GM12875 (cell line): ENCODE data around the gene PAGR1.
"Not testable (repeated sequence)": the region's sequence is repeated elsewhere in the genome, so short reads cannot be mapped to it uniquely, and the experiment has no call there.

Experiments used
- H3K4me3 ChIP-seq: one replicate; pipeline ENCODE4 v1.5.1; 2011; ENCODE audit warnings: low read depth, low read length, control low read depth
- TF ChIP-seq, protein P1 (sequence below): IDR thresholded peaks from 2 replicates; pipeline ENCODE4 v1.5.1; 2011; ENCODE audit warnings: low read depth, mild to moderate bottlenecking, control low read depth, inconsistent platforms, low read length, moderate library complexity, borderline replicate concordance; ENCODE audit not compliant: insufficient read depth

The PAGR1 gene

GRCh38 chr16:29862884-29863668 is 47.1 kb downstream of the PAGR1 start, which contains the start of gene CDIPT:
Gene CDIPT (minus strand): TSS chr16:29863226. CDS start chr16:29862857, 369 bp downstream.
- H3K4me3 ChIP-seq = peak within 1 kb of the TSS; percentile 77

DNA sequence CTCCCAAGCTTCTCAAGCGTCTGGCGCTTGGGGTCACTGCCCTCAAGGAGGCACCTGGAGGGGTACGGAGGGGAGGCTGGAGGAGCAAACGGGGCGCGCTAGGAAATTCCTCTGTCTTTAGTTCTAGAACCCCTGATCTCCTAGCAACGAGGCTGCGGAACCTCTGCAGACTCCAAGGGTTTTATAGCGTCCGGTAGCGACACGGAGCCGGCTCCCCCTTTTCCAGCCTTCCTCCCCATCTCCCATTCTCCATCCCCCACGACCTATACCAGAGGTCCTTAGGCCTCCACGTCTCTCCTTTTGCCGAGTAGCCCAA is 47.7 kb downstream of the PAGR1 start:
- TF ChIP-seq, protein P1, sequence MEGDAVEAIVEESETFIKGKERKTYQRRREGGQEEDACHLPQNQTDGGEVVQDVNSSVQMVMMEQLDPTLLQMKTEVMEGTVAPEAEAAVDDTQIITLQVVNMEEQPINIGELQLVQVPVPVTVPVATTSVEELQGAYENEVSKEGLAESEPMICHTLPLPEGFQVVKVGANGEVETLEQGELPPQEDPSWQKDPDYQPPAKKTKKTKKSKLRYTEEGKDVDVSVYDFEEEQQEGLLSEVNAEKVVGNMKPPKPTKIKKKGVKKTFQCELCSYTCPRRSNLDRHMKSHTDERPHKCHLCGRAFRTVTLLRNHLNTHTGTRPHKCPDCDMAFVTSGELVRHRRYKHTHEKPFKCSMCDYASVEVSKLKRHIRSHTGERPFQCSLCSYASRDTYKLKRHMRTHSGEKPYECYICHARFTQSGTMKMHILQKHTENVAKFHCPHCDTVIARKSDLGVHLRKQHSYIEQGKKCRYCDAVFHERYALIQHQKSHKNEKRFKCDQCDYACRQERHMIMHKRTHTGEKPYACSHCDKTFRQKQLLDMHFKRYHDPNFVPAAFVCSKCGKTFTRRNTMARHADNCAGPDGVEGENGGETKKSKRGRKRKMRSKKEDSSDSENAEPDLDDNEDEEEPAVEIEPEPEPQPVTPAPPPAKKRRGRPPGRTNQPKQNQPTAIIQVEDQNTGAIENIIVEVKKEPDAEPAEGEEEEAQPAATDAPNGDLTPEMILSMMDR = no peak
- no peak overlapping the region for H3K4me3 ChIP-seq

More at GRCh38 chr16:29862884-29863668, 47.1 kb downstream of the PAGR1 start, which contains the start of gene CDIPT:
- TF ChIP-seq, protein P1 = peak; percentile 90

DNA sequence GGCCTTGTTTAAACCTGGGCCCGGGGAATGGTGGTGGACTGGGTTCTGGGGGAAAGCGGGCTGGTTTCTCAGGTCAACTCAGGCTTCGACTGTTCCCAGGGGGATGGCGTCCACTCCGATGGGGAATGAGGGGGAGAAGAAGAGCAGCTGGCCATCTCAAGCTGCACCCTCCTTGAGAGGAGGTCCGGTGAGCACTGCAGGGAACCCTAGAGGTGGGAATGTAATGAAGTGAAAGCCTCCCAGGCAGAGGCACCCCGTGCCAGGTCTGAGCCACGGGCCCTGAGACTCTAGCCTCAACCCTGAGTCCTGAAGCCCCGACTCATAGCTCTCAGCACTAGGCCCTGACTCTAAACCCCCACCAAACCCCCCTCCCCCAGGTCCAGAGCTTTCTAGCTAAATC is 48.3 kb downstream of the PAGR1 start:
- TF ChIP-seq, protein P1 = no peak
- no peak overlapping the region for H3K4me3 ChIP-seq

- no peak overlapping the region for H3K4me3 ChIP-seq
- TF ChIP-seq, protein P1 = no peak
Observed at GRCh38 chr16:29868396-29869009, 52.6 kb downstream of the PAGR1 start.

GRCh38 chr16:29869067-29869466 is 53.1 kb downstream of the PAGR1 start:
- H3K4me3 ChIP-seq = not testable (repeated sequence)
